WTC11 (cell line): Measurements from ENCODE around the gene ZNF213. TPM values are rescaled to one million over a fixed set of nuclear protein-coding genes. Genes with fewer than 3 reads are reported as not detected.

Source experiments
- ATAC-seq: fragments of 200-7000 bp; cut with Tn5 transposase; 2 replicates; pipeline ENCODE4 v1.10.0; 2021; ENCODE audit warnings: mild to moderate bottlenecking, moderate library complexity
- CTCF ChIA-PET: fragments of 300-600 bp; sonication (Branson Sonifier 250); formaldehyde crosslinking; loops from one replicate; lab custom pipeline; 2021; ENCODE audit warnings: antibody characterized with exemption; lab: Charles Lee
- POLR2A ChIA-PET: fragments of 350-600 bp; sonication (Branson Sonifier 250); formaldehyde crosslinking; loops from one replicate; lab custom pipeline; 2021; ENCODE audit warnings: antibody characterized with exemption; lab: Charles Lee
- DNase-seq: peaks from one replicate; pipeline ENCODE4 v3.0.0; 2021; ENCODE audit warnings: low spot score
- H3K27ac Mint-ChIP-seq: 2 replicates; pipeline ENCODE4 v1.8.0; 2021; ENCODE audit warnings: mixed read lengths
- H3K27me3 Mint-ChIP-seq: 2 replicates; pipeline ENCODE4 v1.8.0; 2021; ENCODE audit warnings: low read depth, mild to moderate bottlenecking, moderate library complexity, mixed read lengths
- H3K36me3 Mint-ChIP-seq: 2 replicates; pipeline ENCODE4 v1.8.0; 2021; ENCODE audit warnings: mixed read lengths
- H3K4me1 Mint-ChIP-seq: 2 replicates; pipeline ENCODE4 v1.8.0; 2022; ENCODE audit warnings: mixed read lengths
- H3K4me3 Mint-ChIP-seq: 2 replicates; pipeline ENCODE4 v1.8.0; 2021; ENCODE audit warnings: mild to moderate bottlenecking, moderate library complexity, mixed read lengths
- H3K9me3 Mint-ChIP-seq: 2 replicates; pipeline ENCODE4 v1.8.0; 2021; ENCODE audit warnings: mixed read lengths
- CREM ChIP-seq: sonication (generic); formaldehyde crosslinking; IDR thresholded peaks from 2 replicates; pipeline ENCODE4 v1.8.1; 2022; ENCODE audit warnings: mild to moderate bottlenecking, missing genetic modification reagents, moderate library complexity
- EMX1 ChIP-seq: fragments of 250-450 bp; sonication (Bioruptor Pico); IDR thresholded peaks from 2 replicates; pipeline ENCODE4 v1.8.0; 2021; ENCODE audit warnings: mild to moderate bottlenecking
- ESRRA ChIP-seq: sonication (generic); formaldehyde crosslinking; IDR thresholded peaks from 2 replicates; pipeline ENCODE4 v1.8.1; 2022; ENCODE audit warnings: mild to moderate bottlenecking, missing genetic modification reagents, borderline replicate concordance
- ETV6 ChIP-seq: sonication (generic); formaldehyde crosslinking; IDR thresholded peaks from 2 replicates; pipeline ENCODE4 v1.8.1; 2022; ENCODE audit warnings: mild to moderate bottlenecking, missing genetic modification reagents
- FOXJ3 ChIP-seq: sonication (generic); formaldehyde crosslinking; IDR thresholded peaks from 2 replicates; pipeline ENCODE4 v1.9.0; 2021; ENCODE audit warnings: missing genetic modification reagents, mild to moderate bottlenecking, borderline replicate concordance
- GABPB1 ChIP-seq: sonication (generic); formaldehyde crosslinking; IDR thresholded peaks from 2 replicates; pipeline ENCODE4 v1.8.1; 2023; ENCODE audit warnings: mild to moderate bottlenecking, missing genetic modification reagents
- PRRX2 ChIP-seq: fragments of 250-450 bp; sonication (Bioruptor Pico); IDR thresholded peaks from 2 replicates; pipeline ENCODE4 v1.8.0; 2021; ENCODE audit warnings: mild to moderate bottlenecking
- SMAD4 ChIP-seq: sonication (generic); formaldehyde crosslinking; IDR thresholded peaks from 2 replicates; pipeline ENCODE4 v1.8.0; 2022; ENCODE audit warnings: mild to moderate bottlenecking, missing genetic modification reagents
- SP1 ChIP-seq: sonication (generic); formaldehyde crosslinking; conservative IDR thresholded peaks from 2 replicates; pipeline ENCODE4 v1.8.1; 2022; ENCODE audit warnings: missing genetic modification reagents
- TCF7 ChIP-seq: sonication (generic); formaldehyde crosslinking; IDR thresholded peaks from 2 replicates; pipeline ENCODE4 v1.8.0; 2022; ENCODE audit warnings: mild to moderate bottlenecking, low read depth, missing genetic modification reagents, moderate library complexity
- TEAD4 ChIP-seq: sonication (generic); formaldehyde crosslinking; IDR thresholded peaks from 2 replicates; pipeline ENCODE4 v1.8.0; 2022; ENCODE audit warnings: mild to moderate bottlenecking, missing genetic modification reagents
- total RNA-seq: library from RNA; stranded (reverse); gene quantifications from 3 replicates; pipeline ENCODE4 v1.2.3, GENCODE V29; 2021
- TF ChIP-seq, protein P1 (sequence below): sonication (generic); formaldehyde crosslinking; IDR thresholded peaks from 2 replicates; pipeline ENCODE4 v1.8.1; 2022; ENCODE audit warnings: mild to moderate bottlenecking, moderate library complexity, missing genetic modification reagents
- TF ChIP-seq, protein P2 (sequence below): sonication (generic); formaldehyde crosslinking; conservative IDR thresholded peaks from 2 replicates; pipeline ENCODE4 v1.8.1; 2023; ENCODE audit warnings: mild to moderate bottlenecking, low read depth, missing genetic modification reagents, moderate library complexity
- TF ChIP-seq, protein P3 (sequence below): fragments of 250-450 bp; sonication (Bioruptor Pico); IDR thresholded peaks from 2 replicates; pipeline ENCODE4 v1.8.0; 2021; ENCODE audit warnings: mild to moderate bottlenecking
- TF ChIP-seq, protein P4 (sequence below): sonication (generic); formaldehyde crosslinking; IDR thresholded peaks from 2 replicates; pipeline ENCODE4 v1.8.1; 2022; ENCODE audit warnings: mild to moderate bottlenecking, missing genetic modification reagents, moderate library complexity, borderline replicate concordance
- TF ChIP-seq, protein P5 (sequence below): sonication (generic); formaldehyde crosslinking; IDR thresholded peaks from 2 replicates; pipeline ENCODE4 v1.8.1; 2022; ENCODE audit warnings: missing genetic modification reagents, borderline replicate concordance
- TF ChIP-seq, protein P6 (sequence below): sonication (generic); formaldehyde crosslinking; conservative IDR thresholded peaks from 2 replicates; pipeline ENCODE4 v1.8.1; 2022; ENCODE audit warnings: mild to moderate bottlenecking, missing genetic modification reagents
- TF ChIP-seq, protein P7 (sequence below): sonication (generic); formaldehyde crosslinking; IDR thresholded peaks from 2 replicates; pipeline ENCODE4 v1.8.0; 2022; ENCODE audit warnings: mild to moderate bottlenecking, missing genetic modification reagents
- TF ChIP-seq, protein P8 (sequence below): sonication (generic); formaldehyde crosslinking; IDR thresholded peaks from 2 replicates; pipeline ENCODE4 v1.8.1; 2022; ENCODE audit warnings: low read depth, mild to moderate bottlenecking, moderate library complexity, missing genetic modification reagents, borderline replicate concordance
- TF ChIP-seq, protein P9 (sequence below): sonication (generic); formaldehyde crosslinking; IDR thresholded peaks from 2 replicates; pipeline ENCODE4 v1.8.1; 2023; ENCODE audit warnings: mild to moderate bottlenecking, moderate library complexity, missing genetic modification reagents

Gene ZNF213
- total RNA-seq, 1 experiment from 2014 or later, result 11.6 TPM

DNA sequence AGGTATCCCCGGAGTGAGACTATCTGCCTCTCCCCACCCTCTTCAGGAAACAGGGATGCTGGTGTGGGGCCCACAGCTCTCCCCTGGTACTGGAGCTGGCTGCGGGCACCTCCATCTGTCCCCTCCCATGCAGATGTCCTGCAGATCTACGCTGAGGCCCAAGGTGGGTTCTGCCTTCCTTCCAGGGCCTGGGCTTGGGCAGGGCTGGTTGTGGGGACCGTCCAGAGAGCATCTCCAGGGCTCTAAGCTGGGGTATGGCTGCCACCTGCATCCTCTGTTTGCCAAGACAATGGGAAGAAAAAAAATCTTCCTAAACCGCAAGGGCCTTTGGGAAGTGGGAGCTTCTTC, 12.9 kb downstream of the ZNF213 start:
- H3K27me3 Mint-ChIP-seq, result peaks cover 24% of the 10 kb centered on the region
- CTCF ChIA-PET, result interaction anchor here (1.0 to 1.5 kb wide), 11 partner anchors 11 to 120 kb away, joined by 3 to 16 read pairs (median 4); partner anchors contain the start of gene ZNF213
- H3K4me3 Mint-ChIP-seq, result no peak overlapping the region
- TF ChIP-seq, protein P1, sequence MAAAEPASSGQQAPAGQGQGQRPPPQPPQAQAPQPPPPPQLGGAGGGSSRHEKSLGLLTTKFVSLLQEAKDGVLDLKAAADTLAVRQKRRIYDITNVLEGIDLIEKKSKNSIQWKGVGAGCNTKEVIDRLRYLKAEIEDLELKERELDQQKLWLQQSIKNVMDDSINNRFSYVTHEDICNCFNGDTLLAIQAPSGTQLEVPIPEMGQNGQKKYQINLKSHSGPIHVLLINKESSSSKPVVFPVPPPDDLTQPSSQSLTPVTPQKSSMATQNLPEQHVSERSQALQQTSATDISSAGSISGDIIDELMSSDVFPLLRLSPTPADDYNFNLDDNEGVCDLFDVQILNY, result no peak
- TF ChIP-seq, protein P2, sequence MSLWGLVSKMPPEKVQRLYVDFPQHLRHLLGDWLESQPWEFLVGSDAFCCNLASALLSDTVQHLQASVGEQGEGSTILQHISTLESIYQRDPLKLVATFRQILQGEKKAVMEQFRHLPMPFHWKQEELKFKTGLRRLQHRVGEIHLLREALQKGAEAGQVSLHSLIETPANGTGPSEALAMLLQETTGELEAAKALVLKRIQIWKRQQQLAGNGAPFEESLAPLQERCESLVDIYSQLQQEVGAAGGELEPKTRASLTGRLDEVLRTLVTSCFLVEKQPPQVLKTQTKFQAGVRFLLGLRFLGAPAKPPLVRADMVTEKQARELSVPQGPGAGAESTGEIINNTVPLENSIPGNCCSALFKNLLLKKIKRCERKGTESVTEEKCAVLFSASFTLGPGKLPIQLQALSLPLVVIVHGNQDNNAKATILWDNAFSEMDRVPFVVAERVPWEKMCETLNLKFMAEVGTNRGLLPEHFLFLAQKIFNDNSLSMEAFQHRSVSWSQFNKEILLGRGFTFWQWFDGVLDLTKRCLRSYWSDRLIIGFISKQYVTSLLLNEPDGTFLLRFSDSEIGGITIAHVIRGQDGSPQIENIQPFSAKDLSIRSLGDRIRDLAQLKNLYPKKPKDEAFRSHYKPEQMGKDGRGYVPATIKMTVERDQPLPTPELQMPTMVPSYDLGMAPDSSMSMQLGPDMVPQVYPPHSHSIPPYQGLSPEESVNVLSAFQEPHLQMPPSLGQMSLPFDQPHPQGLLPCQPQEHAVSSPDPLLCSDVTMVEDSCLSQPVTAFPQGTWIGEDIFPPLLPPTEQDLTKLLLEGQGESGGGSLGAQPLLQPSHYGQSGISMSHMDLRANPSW (CRISPR knock-in tag), result no peak
- TF ChIP-seq ETV6 (no peak), SP1 (CRISPR knock-in tag) (no peak), GABPB1 (CRISPR knock-in tag) (no peak), CREM (no peak), SMAD4 (CRISPR knock-in tag) (no peak), ESRRA (no peak), PRRX2 (CRISPR knock-in tag) (no peak), TEAD4 (CRISPR knock-in tag) (no peak), TCF7 (CRISPR knock-in tag) (no peak), FOXJ3 (CRISPR knock-in tag) (no peak), EMX1 (CRISPR knock-in tag) (no peak)
- TF ChIP-seq, protein P3, sequence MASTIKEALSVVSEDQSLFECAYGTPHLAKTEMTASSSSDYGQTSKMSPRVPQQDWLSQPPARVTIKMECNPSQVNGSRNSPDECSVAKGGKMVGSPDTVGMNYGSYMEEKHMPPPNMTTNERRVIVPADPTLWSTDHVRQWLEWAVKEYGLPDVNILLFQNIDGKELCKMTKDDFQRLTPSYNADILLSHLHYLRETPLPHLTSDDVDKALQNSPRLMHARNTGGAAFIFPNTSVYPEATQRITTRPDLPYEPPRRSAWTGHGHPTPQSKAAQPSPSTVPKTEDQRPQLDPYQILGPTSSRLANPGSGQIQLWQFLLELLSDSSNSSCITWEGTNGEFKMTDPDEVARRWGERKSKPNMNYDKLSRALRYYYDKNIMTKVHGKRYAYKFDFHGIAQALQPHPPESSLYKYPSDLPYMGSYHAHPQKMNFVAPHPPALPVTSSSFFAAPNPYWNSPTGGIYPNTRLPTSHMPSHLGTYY (CRISPR knock-in tag), result no peak
- TF ChIP-seq, protein P4, sequence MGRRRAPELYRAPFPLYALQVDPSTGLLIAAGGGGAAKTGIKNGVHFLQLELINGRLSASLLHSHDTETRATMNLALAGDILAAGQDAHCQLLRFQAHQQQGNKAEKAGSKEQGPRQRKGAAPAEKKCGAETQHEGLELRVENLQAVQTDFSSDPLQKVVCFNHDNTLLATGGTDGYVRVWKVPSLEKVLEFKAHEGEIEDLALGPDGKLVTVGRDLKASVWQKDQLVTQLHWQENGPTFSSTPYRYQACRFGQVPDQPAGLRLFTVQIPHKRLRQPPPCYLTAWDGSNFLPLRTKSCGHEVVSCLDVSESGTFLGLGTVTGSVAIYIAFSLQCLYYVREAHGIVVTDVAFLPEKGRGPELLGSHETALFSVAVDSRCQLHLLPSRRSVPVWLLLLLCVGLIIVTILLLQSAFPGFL, result no peak
- TF ChIP-seq, protein P5, sequence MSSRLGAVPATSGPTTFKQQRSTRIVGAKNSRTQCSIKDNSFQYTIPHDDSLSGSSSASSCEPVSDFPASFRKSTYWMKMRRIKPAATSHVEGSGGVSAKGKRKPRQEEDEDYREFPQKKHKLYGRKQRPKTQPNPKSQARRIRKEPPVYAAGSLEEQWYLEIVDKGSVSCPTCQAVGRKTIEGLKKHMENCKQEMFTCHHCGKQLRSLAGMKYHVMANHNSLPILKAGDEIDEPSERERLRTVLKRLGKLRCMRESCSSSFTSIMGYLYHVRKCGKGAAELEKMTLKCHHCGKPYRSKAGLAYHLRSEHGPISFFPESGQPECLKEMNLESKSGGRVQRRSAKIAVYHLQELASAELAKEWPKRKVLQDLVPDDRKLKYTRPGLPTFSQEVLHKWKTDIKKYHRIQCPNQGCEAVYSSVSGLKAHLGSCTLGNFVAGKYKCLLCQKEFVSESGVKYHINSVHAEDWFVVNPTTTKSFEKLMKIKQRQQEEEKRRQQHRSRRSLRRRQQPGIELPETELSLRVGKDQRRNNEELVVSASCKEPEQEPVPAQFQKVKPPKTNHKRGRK, result no peak
- TF ChIP-seq, protein P6, sequence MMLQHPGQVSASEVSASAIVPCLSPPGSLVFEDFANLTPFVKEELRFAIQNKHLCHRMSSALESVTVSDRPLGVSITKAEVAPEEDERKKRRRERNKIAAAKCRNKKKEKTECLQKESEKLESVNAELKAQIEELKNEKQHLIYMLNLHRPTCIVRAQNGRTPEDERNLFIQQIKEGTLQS, result no peak
- TF ChIP-seq, protein P7, sequence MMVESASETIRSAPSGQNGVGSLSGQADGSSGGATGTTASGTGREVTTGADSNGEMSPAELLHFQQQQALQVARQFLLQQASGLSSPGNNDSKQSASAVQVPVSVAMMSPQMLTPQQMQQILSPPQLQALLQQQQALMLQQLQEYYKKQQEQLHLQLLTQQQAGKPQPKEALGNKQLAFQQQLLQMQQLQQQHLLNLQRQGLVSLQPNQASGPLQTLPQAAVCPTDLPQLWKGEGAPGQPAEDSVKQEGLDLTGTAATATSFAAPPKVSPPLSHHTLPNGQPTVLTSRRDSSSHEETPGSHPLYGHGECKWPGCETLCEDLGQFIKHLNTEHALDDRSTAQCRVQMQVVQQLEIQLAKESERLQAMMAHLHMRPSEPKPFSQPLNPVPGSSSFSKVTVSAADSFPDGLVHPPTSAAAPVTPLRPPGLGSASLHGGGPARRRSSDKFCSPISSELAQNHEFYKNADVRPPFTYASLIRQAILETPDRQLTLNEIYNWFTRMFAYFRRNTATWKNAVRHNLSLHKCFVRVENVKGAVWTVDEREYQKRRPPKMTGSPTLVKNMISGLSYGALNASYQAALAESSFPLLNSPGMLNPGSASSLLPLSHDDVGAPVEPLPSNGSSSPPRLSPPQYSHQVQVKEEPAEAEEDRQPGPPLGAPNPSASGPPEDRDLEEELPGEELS (CRISPR knock-in tag), result no peak
- TF ChIP-seq, protein P8, sequence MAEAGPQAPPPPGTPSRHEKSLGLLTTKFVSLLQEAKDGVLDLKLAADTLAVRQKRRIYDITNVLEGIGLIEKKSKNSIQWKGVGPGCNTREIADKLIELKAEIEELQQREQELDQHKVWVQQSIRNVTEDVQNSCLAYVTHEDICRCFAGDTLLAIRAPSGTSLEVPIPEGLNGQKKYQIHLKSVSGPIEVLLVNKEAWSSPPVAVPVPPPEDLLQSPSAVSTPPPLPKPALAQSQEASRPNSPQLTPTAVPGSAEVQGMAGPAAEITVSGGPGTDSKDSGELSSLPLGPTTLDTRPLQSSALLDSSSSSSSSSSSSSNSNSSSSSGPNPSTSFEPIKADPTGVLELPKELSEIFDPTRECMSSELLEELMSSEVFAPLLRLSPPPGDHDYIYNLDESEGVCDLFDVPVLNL (CRISPR knock-in tag), result no peak
- TF ChIP-seq, protein P9, sequence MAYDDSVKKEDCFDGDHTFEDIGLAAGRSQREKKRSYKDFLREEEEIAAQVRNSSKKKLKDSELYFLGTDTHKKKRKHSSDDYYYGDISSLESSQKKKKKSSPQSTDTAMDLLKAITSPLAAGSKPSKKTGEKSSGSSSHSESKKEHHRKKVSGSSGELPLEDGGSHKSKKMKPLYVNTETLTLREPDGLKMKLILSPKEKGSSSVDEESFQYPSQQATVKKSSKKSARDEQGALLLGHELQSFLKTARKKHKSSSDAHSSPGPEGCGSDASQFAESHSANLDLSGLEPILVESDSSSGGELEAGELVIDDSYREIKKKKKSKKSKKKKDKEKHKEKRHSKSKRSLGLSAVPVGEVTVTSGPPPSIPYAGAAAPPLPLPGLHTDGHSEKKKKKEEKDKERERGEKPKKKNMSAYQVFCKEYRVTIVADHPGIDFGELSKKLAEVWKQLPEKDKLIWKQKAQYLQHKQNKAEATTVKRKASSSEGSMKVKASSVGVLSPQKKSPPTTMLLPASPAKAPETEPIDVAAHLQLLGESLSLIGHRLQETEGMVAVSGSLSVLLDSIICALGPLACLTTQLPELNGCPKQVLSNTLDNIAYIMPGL (CRISPR knock-in tag), result no peak
- H3K36me3 Mint-ChIP-seq, result no peaks in the 10 kb centered on the region
- DNase-seq (no peak), ATAC-seq (no peak)
- H3K27ac Mint-ChIP-seq, result no peak overlapping the region
- no peaks in the 10 kb centered on the region for H3K9me3 Mint-ChIP-seq
- H3K4me1 Mint-ChIP-seq, result peaks cover 7% of the 10 kb centered on the region
- POLR2A ChIA-PET, result no interaction called here
